ENCODE measurements around the gene MAD1L1.

DNA sequence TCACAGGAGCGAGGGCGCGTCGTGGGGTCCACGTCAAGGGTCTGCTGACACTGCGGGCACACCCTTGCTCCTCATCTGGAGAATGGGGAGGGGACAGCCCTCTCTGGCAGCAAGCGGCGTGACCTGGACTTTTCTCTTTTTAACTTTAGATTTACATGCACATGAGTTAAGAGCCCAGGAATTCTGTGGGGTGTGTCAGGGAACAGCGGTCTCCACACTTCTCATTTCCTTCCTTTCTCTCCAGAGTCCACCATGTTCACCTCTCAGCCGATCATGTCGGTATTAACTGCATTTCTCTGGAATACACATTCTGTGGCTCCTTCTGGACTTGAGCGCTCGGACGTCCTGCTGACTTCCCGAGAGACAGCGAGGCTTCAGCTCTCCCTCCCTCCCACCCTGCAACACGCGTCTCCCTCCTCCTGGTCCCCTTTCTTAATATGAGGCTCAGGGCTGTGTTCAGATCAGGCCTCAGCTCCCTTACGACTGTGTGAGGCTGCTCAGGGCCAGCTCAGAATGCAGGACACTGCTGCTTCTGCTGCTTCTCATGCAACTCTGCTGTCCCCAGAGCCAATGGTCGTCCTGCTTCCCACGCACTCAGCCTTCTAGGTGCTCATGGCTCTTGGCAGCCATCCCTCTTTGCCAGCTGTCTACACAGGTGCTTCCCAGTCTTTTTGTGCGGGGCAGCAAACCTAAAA is 301.3 kb downstream of the MAD1L1 start:
- TF ChIP-seq, protein P1, sequence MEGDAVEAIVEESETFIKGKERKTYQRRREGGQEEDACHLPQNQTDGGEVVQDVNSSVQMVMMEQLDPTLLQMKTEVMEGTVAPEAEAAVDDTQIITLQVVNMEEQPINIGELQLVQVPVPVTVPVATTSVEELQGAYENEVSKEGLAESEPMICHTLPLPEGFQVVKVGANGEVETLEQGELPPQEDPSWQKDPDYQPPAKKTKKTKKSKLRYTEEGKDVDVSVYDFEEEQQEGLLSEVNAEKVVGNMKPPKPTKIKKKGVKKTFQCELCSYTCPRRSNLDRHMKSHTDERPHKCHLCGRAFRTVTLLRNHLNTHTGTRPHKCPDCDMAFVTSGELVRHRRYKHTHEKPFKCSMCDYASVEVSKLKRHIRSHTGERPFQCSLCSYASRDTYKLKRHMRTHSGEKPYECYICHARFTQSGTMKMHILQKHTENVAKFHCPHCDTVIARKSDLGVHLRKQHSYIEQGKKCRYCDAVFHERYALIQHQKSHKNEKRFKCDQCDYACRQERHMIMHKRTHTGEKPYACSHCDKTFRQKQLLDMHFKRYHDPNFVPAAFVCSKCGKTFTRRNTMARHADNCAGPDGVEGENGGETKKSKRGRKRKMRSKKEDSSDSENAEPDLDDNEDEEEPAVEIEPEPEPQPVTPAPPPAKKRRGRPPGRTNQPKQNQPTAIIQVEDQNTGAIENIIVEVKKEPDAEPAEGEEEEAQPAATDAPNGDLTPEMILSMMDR (IDR thresholded peaks at IDR 0.05), result no peak
- TF ChIP-seq POLR2A (IDR thresholded peaks at IDR 0.05) (no peak), EP300 (IDR thresholded peaks at IDR 0.05) (no peak), POLR2AphosphoS5 (IDR thresholded peaks at IDR 0.05) (no peak)
